Measurements from ENCODE around the gene CAPN14.

- TF ChIP-seq EP300 (IDR thresholded peaks at IDR 0.05) = no peak
- TF ChIP-seq, protein P1, sequence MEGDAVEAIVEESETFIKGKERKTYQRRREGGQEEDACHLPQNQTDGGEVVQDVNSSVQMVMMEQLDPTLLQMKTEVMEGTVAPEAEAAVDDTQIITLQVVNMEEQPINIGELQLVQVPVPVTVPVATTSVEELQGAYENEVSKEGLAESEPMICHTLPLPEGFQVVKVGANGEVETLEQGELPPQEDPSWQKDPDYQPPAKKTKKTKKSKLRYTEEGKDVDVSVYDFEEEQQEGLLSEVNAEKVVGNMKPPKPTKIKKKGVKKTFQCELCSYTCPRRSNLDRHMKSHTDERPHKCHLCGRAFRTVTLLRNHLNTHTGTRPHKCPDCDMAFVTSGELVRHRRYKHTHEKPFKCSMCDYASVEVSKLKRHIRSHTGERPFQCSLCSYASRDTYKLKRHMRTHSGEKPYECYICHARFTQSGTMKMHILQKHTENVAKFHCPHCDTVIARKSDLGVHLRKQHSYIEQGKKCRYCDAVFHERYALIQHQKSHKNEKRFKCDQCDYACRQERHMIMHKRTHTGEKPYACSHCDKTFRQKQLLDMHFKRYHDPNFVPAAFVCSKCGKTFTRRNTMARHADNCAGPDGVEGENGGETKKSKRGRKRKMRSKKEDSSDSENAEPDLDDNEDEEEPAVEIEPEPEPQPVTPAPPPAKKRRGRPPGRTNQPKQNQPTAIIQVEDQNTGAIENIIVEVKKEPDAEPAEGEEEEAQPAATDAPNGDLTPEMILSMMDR (IDR thresholded peaks at IDR 0.05) = no peak
These were observed 9.0 kb upstream of the CAPN14 start for GRCh38 chr2:31226266-31226665.

Measured in gastroesophageal sphincter (tissue), 3 donors.